Mucosa of stomach (tissue), 1 donor: ENCODE data around the gene ASGR1.
"Not testable (repeated sequence)": the region's sequence is repeated elsewhere in the genome, so short reads cannot be mapped to it uniquely, and the experiment has no call there.

ENCODE experiments used
- H3K27me3 ChIP-seq: one replicate; pipeline ENCODE4 v1.7.0; 2013; ENCODE audit warnings: mild to moderate bottlenecking, low read length; ENCODE audit not compliant: control insufficient read depth, insufficient read depth
- H3K36me3 ChIP-seq: one replicate; pipeline ENCODE4 v1.7.0; 2013; ENCODE audit warnings: low read length; ENCODE audit not compliant: control insufficient read depth, insufficient read depth
- H3K4me1 ChIP-seq: one replicate; pipeline ENCODE4 v1.7.0; 2013; ENCODE audit warnings: mild to moderate bottlenecking, low read length; ENCODE audit not compliant: control insufficient read depth, insufficient read depth
- H3K4me3 ChIP-seq: one replicate; pipeline ENCODE4 v1.7.0; 2013; ENCODE audit warnings: low read length
- H3K9ac ChIP-seq: one replicate; pipeline ENCODE4 v1.7.0; 2013; ENCODE audit warnings: mild to moderate bottlenecking, low read length, moderate library complexity
- H3K9me3 ChIP-seq: one replicate; pipeline ENCODE4 v1.7.0; 2013; ENCODE audit warnings: mild to moderate bottlenecking, low read length, moderate library complexity; ENCODE audit not compliant: control insufficient read depth
- donor health status: Pancreatic carcinoma.

ASGR1 gene

GRCh38 chr17:7133424-7133823 lies 45.7 kb downstream of the ASGR1 start:
- no peaks in the 10 kb centered on the region for H3K27me3 ChIP-seq
- no peaks in the 10 kb centered on the region for H3K9me3 ChIP-seq
- no peak overlapping the region for H3K9ac ChIP-seq
- H3K36me3 ChIP-seq, result no peaks in the 10 kb centered on the region
- peaks cover 7% of the 10 kb centered on the region for H3K4me1 ChIP-seq
- no peak overlapping the region for H3K4me3 ChIP-seq

- Histone ChIP-seq H3K4me3 (no peak overlapping the region), H3K4me1 (peaks cover 7% of the 10 kb centered on the region), H3K36me3 (no peaks in the 10 kb centered on the region), H3K9ac (no peak overlapping the region), H3K27me3 (no peaks in the 10 kb centered on the region), H3K9me3 (no peaks in the 10 kb centered on the region)
Measured at GRCh38 chr17:7132511-7133094, 46.6 kb downstream of the ASGR1 start.

GRCh38 chr17:7131423-7131791 lies 47.8 kb downstream of the ASGR1 start:
- no peaks in the 10 kb centered on the region for H3K36me3 ChIP-seq
- H3K4me1 ChIP-seq, result no peaks in the 10 kb centered on the region
- H3K9me3 ChIP-seq, result no peaks in the 10 kb centered on the region
- H3K9ac ChIP-seq, result no peak overlapping the region
- no peaks in the 10 kb centered on the region for H3K27me3 ChIP-seq
- no peak overlapping the region for H3K4me3 ChIP-seq

GRCh38 chr17:7130621-7131422 lies 48.3 kb downstream of the ASGR1 start:
- H3K9ac ChIP-seq, result no peak overlapping the region
- no peaks in the 10 kb centered on the region for H3K27me3 ChIP-seq
- H3K9me3 ChIP-seq, result no peaks in the 10 kb centered on the region
- H3K4me3 ChIP-seq, result no peak overlapping the region
- H3K4me1 ChIP-seq, result no peaks in the 10 kb centered on the region
- H3K36me3 ChIP-seq, result no peaks in the 10 kb centered on the region

GRCh38 chr17:7129311-7129710 lies 49.9 kb downstream of the ASGR1 start:
- H3K27me3 ChIP-seq, result no peaks in the 10 kb centered on the region
- H3K4me1 ChIP-seq, result no peaks in the 10 kb centered on the region
- H3K4me3 ChIP-seq, result no peak overlapping the region
- no peaks in the 10 kb centered on the region for H3K36me3 ChIP-seq
- no peak overlapping the region for H3K9ac ChIP-seq
- H3K9me3 ChIP-seq, result no peaks in the 10 kb centered on the region

GRCh38 chr17:7128160-7128559 lies 51.0 kb downstream of the ASGR1 start:
- Histone ChIP-seq H3K9me3 (no peaks in the 10 kb centered on the region), H3K4me3 (no peak overlapping the region), H3K36me3 (no peaks in the 10 kb centered on the region), H3K4me1 (no peaks in the 10 kb centered on the region), H3K9ac (no peak overlapping the region), H3K27me3 (no peaks in the 10 kb centered on the region)

GRCh38 chr17:7127501-7127900 lies 51.7 kb downstream of the ASGR1 start:
- not testable (repeated sequence) for H3K4me1 ChIP-seq, H3K9me3 ChIP-seq, H3K36me3 ChIP-seq, H3K4me3 ChIP-seq, H3K9ac ChIP-seq, H3K27me3 ChIP-seq

GRCh38 chr17:7126386-7126785 lies 52.8 kb downstream of the ASGR1 start:
- not testable (repeated sequence) for H3K36me3 ChIP-seq, H3K4me3 ChIP-seq, H3K27me3 ChIP-seq, H3K9ac ChIP-seq, H3K9me3 ChIP-seq, H3K4me1 ChIP-seq

GRCh38 chr17:7124923-7125322 lies 54.2 kb downstream of the ASGR1 start:
- H3K36me3 ChIP-seq, result no peaks in the 10 kb centered on the region
- H3K9ac ChIP-seq, result no peak overlapping the region
- no peaks in the 10 kb centered on the region for H3K27me3 ChIP-seq
- H3K9me3 ChIP-seq, result no peaks in the 10 kb centered on the region
- no peaks in the 10 kb centered on the region for H3K4me1 ChIP-seq
- H3K4me3 ChIP-seq, result no peak overlapping the region

- no peaks in the 10 kb centered on the region for H3K9me3 ChIP-seq
- no peaks in the 10 kb centered on the region for H3K36me3 ChIP-seq
- H3K4me3 ChIP-seq, result no peak overlapping the region
- H3K4me1 ChIP-seq, result no peaks in the 10 kb centered on the region
- no peaks in the 10 kb centered on the region for H3K27me3 ChIP-seq
- H3K9ac ChIP-seq, result no peak overlapping the region
Measured at GRCh38 chr17:7123844-7124243, 55.3 kb downstream of the ASGR1 start.
